H1 (cell line): ENCODE data around the gene ENTPD1. TPM values are rescaled to one million over a fixed set of nuclear protein-coding genes. Genes with fewer than 3 reads are reported as not detected.

ENCODE experiments used
- CBX8 ChIP-seq: fragments of 300-800, 300-1000 bp; sonication (generic); IDR thresholded peaks from 2 replicates; pipeline ENCODE4 v1.7.1; 2016; ENCODE audit warnings: low read depth, low read length, borderline replicate concordance
- HDAC2 ChIP-seq, 2 experiments: fragments of 300-600 bp in 1 of 2; sonication (generic) in 1 of 2; IDR thresholded peaks; 2 replicates each; pipeline ENCODE4 v1.6.1; 2011 to 2012; ENCODE audit warnings: low read depth in 2 of 2, low read length in 2 of 2, mild to moderate bottlenecking in 2 of 2, moderate library complexity in 2 of 2, borderline replicate concordance in 1 of 2, inconsistent platforms in 1 of 2
- HDAC6 ChIP-seq: IDR thresholded peaks from one replicate; pipeline ENCODE4 v1.7.1; 2012; ENCODE audit warnings: low read depth, mild to moderate bottlenecking, inconsistent platforms, low read length, moderate library complexity
- SP4 ChIP-seq: IDR thresholded peaks from 2 replicates; pipeline ENCODE4 v1.6.1; 2012; ENCODE audit warnings: low read length, inconsistent platforms
- TAF7 ChIP-seq: optimal IDR thresholded peaks from 2 replicates; pipeline ENCODE3; 2011; ENCODE audit warnings: low read depth, mild to moderate bottlenecking, inconsistent platforms, low read length, moderate library complexity, borderline replicate concordance
- TBP ChIP-seq: IDR thresholded peaks from 2 replicates; pipeline ENCODE4 v1.6.1; 2011; ENCODE audit warnings: low read depth, low read length, improper control_type of control experiment
- polyA plus RNA-seq, 7 experiments: library from polyadenylated mRNA; depleted of rRNA in 3 of 7; stranded (reverse) in 5 of 7; unstranded in 2 of 7; fragments of >200 nt in 5 of 7; fragments of 200-250 nt in 2 of 7; gene quantifications; 1 replicate in 5 of 7; 2 replicates in 1 of 7; 4 replicates in 1 of 7; pipeline versions ENCODE4 v1.2.1 to v1.2.3, GENCODE V29; 2011 to 2013; ENCODE audit warnings: missing spikeins in 2 of 7, mixed read lengths in 2 of 7
- total RNA-seq: library from RNA; stranded (reverse); fragmentation: NEBNext Ultra II Directional; extraction: Animal tissue kit (Norgen Biotek cat#: 25700); gene quantifications from 2 replicates; pipeline ENCODE4 v1.2.1, GENCODE V29; 2021

Gene ENTPD1
- total and polyA plus RNA-seq, 2 of the 8 experiments (the other 6 are each of a cell fraction or from before 2014, with no cell fraction given) = 2.2 to 2.5 TPM

GRCh38 chr10:95788830-95789229 lies 32.9 kb downstream of the ENTPD1 start (continued):
- TF ChIP-seq HDAC6 (no peak), CBX8 (no peak), SP4 (no peak), TBP (no peak), HDAC2 (IDR thresholded peaks at IDR 0.05; ENCODE audit: borderline replicate concordance in 1 of 2, low read depth in 2 of 2, low read length in 2 of 2) (no peak), TAF7 (no peak)
